Lower leg skin (tissue), 3 donors: ENCODE results near the gene VCAM1.

Source experiments
- CTCF ChIP-seq, 3 donors: fragments of 450-650 bp; IDR thresholded peaks; one replicate each; pipeline ENCODE4 v1.5.1; 2016; ENCODE audit warnings: antibody characterized with exemption in 3 of 3, mild to moderate bottlenecking in 3 of 3, moderate library complexity in 2 of 3
- POLR2A ChIP-seq, 2 donors: fragments of 450-650 bp; IDR thresholded peaks; one replicate each; pipeline ENCODE4 v1.6.1; 2016 to 2017; ENCODE audit warnings: antibody characterized with exemption in 2 of 2, mild to moderate bottlenecking in 1 of 2, moderate library complexity in 1 of 2

GRCh38 chr1:100706856-100707255 lies 12.7 kb upstream of the VCAM1 start:
- TF ChIP-seq POLR2A (IDR thresholded peaks at IDR 0.05) (no peak), CTCF (IDR thresholded peaks at IDR 0.05) (no peak)
